ENCODE data around the gene MYH16. TPM values are rescaled to one million over a fixed set of nuclear protein-coding genes. Genes with fewer than 3 reads are reported as not detected.
"Not testable (repeated sequence)": the region's sequence is repeated elsewhere in the genome, so short reads cannot be mapped to it uniquely, and the experiment has no call there.

Gene MYH16
- total and polyA plus RNA-seq, 7 donors, result 0.19 TPM; not detected in 6

GRCh38 chr7:99344061-99344647 lies 71.5 kb downstream of the MYH16 start:
- Histone ChIP-seq H3K27ac (no peak overlapping the region), H3K27me3 (no peaks in the 10 kb centered on the region), H3K9me3 (no peaks in the 10 kb centered on the region), H3K4me3 (no peak overlapping the region), H3K4me1 (no peaks in the 10 kb centered on the region), H3K36me3 (peaks cover 6 to 97% (median 39%) of the 10 kb centered on the region in 4 donors)
- DNase-seq, result no peak
- WGBS, 2 donors, result 92 to 96% methylated on average over 13 of the region's 13 CpGs
- intact Hi-C loops (cut with DNase I), result no loop called here
- TF ChIP-seq POLR2A (IDR thresholded peaks at IDR 0.05), result no peak
- no peak for TF ChIP-seq CTCF (IDR thresholded peaks at IDR 0.05)
- TF ChIP-seq POLR2AphosphoS5 (IDR thresholded peaks at IDR 0.05), result no peak

- H3K9me3 ChIP-seq; DNase-seq; H3K4me1 ChIP-seq; intact Hi-C loops (cut with DNase I); H3K4me3 ChIP-seq; H3K27me3 ChIP-seq; H3K27ac ChIP-seq: not testable (repeated sequence)
- WGBS, 2 donors, result 97 to 98% methylated on average over 3 of the region's 3 CpGs
- H3K36me3 ChIP-seq, result peaks cover 22 to 95% (median 50%) of the 10 kb centered on the region in 4 donors
Measured at GRCh38 chr7:99350641-99351040, 78.0 kb downstream of the MYH16 start.

- TF ChIP-seq POLR2AphosphoS5 (IDR thresholded peaks at IDR 0.05), result no peak
- Histone ChIP-seq H3K4me3 (no peak overlapping the region), H3K27ac (no peak overlapping the region), H3K9me3 (no peaks in the 10 kb centered on the region), H3K36me3 (peaks cover 29 to 95% (median 52%) of the 10 kb centered on the region in 4 donors), H3K4me1 (no peaks in the 10 kb centered on the region), H3K27me3 (no peaks in the 10 kb centered on the region)
- 96 to 97% methylated on average over 5 of the region's 5 CpGs for WGBS, 2 donors
- DNase-seq, result peak; percentile 11
- intact Hi-C loops (cut with DNase I), result no loop called here
Measured at GRCh38 chr7:99352247-99352646, 79.6 kb downstream of the MYH16 start.

GRCh38 chr7:99355098-99355497 lies 82.5 kb downstream of the MYH16 start:
- DNase-seq, result peak; percentile 26
- Histone ChIP-seq H3K27ac (no peak overlapping the region), H3K36me3 (peaks cover 48 to 96% (median 65%) of the 10 kb centered on the region in 4 donors), H3K4me3 (no peak overlapping the region), H3K9me3 (no peaks in the 10 kb centered on the region), H3K4me1 (no peaks in the 10 kb centered on the region), H3K27me3 (no peaks in the 10 kb centered on the region)
- intact Hi-C loops (cut with DNase I), result no loop called here
- TF ChIP-seq POLR2AphosphoS5 (IDR thresholded peaks at IDR 0.05) (no peak), POLR2A (IDR thresholded peaks at IDR 0.05) (no peak), EP300 (IDR thresholded peaks at IDR 0.05) (no peak), CTCF (IDR thresholded peaks at IDR 0.05) (no peak)
- WGBS, 2 donors, result 95 to 97% methylated on average over 7 of the region's 7 CpGs

- WGBS, 2 donors, result 93 to 94% methylated on average over 16 of the region's 16 CpGs
- Histone ChIP-seq H3K36me3 (peaks cover 45 to 98% (median 61%) of the 10 kb centered on the region in 4 donors), H3K9me3 (no peaks in the 10 kb centered on the region), H3K27ac (peak overlapping the region in 3 of 4 donors; percentile 23 to 53 (median 36)), H3K4me3 (no peak overlapping the region), H3K27me3 (no peaks in the 10 kb centered on the region), H3K4me1 (no peaks in the 10 kb centered on the region)
- peak; percentile 77 for DNase-seq
- intact Hi-C loops (cut with DNase I), result no loop called here
- TF ChIP-seq POLR2A (IDR thresholded peaks at IDR 0.05), result no peak
- no peak for TF ChIP-seq CTCF (IDR thresholded peaks at IDR 0.05)
- TF ChIP-seq EP300 (IDR thresholded peaks at IDR 0.05), result no peak
- no peak for TF ChIP-seq POLR2AphosphoS5 (IDR thresholded peaks at IDR 0.05)
Measured at GRCh38 chr7:99357701-99358490, 85.3 kb downstream of the MYH16 start.

- H3K9me3 ChIP-seq; DNase-seq; H3K4me3 ChIP-seq; intact Hi-C loops (cut with DNase I); H3K27me3 ChIP-seq; H3K4me1 ChIP-seq: not testable (repeated sequence)
- Histone ChIP-seq H3K36me3 (peaks cover 43 to 98% (median 59%) of the 10 kb centered on the region in 4 donors), H3K27ac (peak overlapping the region; percentile 31 to 57 (median 38))
- 94 to 97% methylated on average over 15 of the region's 15 CpGs for WGBS, 2 donors
Measured at GRCh38 chr7:99358521-99358920, 85.9 kb downstream of the MYH16 start.
